Activated naive CD8-positive, alpha-beta T cell treated with anti-CD3 and anti-CD28 coated beads, Interleukin-2, amount 50 U/mL, for 24 hours (primary cell): ENCODE data around the gene RTN4.
A peak's percentile ranks its signal among the peaks of the same experiment; 100 is the strongest.
"Not testable (repeated sequence)": the region's sequence is repeated elsewhere in the genome, so short reads cannot be mapped to it uniquely, and the experiment has no call there.

Experiments used
- ATAC-seq: fragments of 150-1000 bp; cut with Tn5 transposase; one replicate; pipeline ENCODE4 v1.10.0; 2021
- DNase-seq: peaks from one replicate; pipeline ENCODE4 v3.0.0; 2021
- H3K27ac Mint-ChIP-seq: one replicate; pipeline ENCODE4 v1.8.0; 2021; ENCODE audit warnings: mild to moderate bottlenecking, mixed read lengths
- H3K27me3 Mint-ChIP-seq: one replicate; pipeline ENCODE4 v1.8.0; 2021; ENCODE audit warnings: mixed read lengths
- H3K36me3 Mint-ChIP-seq: one replicate; pipeline ENCODE4 v1.8.0; 2021; ENCODE audit warnings: low read depth, mixed read lengths
- H3K4me1 Mint-ChIP-seq: one replicate; pipeline ENCODE4 v1.8.0; 2021; ENCODE audit warnings: mixed read lengths
- H3K4me3 Mint-ChIP-seq: one replicate; pipeline ENCODE4 v1.8.0; 2021; ENCODE audit warnings: mild to moderate bottlenecking, moderate library complexity, mixed read lengths
- H3K9me3 Mint-ChIP-seq: one replicate; pipeline ENCODE4 v1.8.0; 2021; ENCODE audit warnings: mixed read lengths

RTN4 gene

DNA sequence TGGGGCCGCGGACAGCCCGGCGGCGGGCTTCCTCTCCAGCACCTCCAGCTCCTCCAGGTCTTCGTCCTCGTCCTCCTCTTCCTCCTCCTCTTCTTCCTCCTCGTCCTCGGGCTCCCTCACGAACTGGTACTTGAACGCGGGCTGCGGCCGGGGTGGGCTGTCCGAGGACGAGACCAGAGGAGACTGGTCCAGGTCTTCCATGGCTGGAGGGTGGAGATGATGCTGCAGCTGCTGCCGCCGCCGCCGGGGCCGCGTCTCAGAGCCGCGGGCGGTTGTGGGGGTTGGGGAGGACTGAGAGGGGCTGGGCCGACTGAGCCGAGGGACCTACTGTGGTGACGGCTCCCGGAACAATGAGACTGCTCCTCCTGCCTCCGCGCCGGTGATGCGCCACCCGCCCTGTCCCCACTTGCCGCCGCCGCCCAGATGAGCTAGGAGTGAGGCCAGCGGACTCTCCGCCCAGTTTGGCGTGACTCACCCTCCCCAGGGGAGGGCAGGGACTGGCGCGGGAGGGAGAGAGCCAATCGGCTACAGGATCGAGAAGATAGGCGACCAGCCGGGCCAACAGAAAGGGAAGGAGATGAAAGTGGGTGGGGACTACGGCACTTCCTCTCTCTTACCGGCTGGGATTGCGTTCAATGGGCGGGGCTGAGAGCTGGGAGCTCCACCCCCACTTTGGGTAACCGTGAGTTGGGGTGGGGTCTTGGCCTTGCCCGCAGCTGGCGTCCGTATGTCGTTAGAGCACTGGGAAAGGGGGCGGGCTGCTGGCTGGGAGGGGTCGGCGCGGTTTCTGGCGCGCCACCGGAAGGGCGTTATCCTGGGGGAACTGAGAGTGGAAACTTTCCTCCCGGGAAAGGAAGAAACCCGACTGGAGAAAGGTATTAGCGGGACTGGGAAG, at the start of gene RTN4:
Gene RTN4 (minus strand): TSS at position 352 of the 895 bp plus-strand sequence. CDS start 151 bp downstream, at position 201.
- no peaks in the 10 kb centered on the region for H3K9me3 Mint-ChIP-seq
- peak within 1 kb of the TSS; percentile 98 for H3K27ac Mint-ChIP-seq
- H3K4me1 Mint-ChIP-seq, result peaks cover 69% of the 10 kb centered on the region
- DNase-seq (peak; percentile 97), ATAC-seq (peak; percentile 92)
- H3K36me3 Mint-ChIP-seq, result peaks cover 8% of the 10 kb centered on the region
- no peaks in the 10 kb centered on the region for H3K27me3 Mint-ChIP-seq
- H3K4me3 Mint-ChIP-seq, result peak within 1 kb of the TSS; percentile 99

GRCh38 chr2:55099493-55099877, 49.2 kb upstream of the RTN4 start:
- no peak for DNase-seq
- H3K36me3 Mint-ChIP-seq, result no peaks in the 10 kb centered on the region
- no peak for ATAC-seq
- no peaks in the 10 kb centered on the region for H3K27me3 Mint-ChIP-seq
- no peak overlapping the region for H3K4me3 Mint-ChIP-seq
- peaks cover 13% of the 10 kb centered on the region for H3K4me1 Mint-ChIP-seq
- peak overlapping the region; percentile 60 for H3K27ac Mint-ChIP-seq
- no peaks in the 10 kb centered on the region for H3K9me3 Mint-ChIP-seq

GRCh38 chr2:55097461-55098410, 47.5 kb upstream of the RTN4 start:
- Mint-ChIP-seq H3K27me3 (no peaks in the 10 kb centered on the region), H3K4me1 (peaks cover 14% of the 10 kb centered on the region), H3K27ac (no peak overlapping the region), H3K9me3 (no peaks in the 10 kb centered on the region), H3K36me3 (no peaks in the 10 kb centered on the region), H3K4me3 (no peak overlapping the region)
- no peak for DNase-seq
- ATAC-seq, result no peak

- no peak overlapping the region for H3K27ac Mint-ChIP-seq
- DNase-seq (no peak), ATAC-seq (no peak)
- no peaks in the 10 kb centered on the region for H3K27me3 Mint-ChIP-seq
- no peaks in the 10 kb centered on the region for H3K9me3 Mint-ChIP-seq
- no peak overlapping the region for H3K4me3 Mint-ChIP-seq
- H3K36me3 Mint-ChIP-seq, result no peaks in the 10 kb centered on the region
- peaks cover 14% of the 10 kb centered on the region for H3K4me1 Mint-ChIP-seq
Measured at GRCh38 chr2:55097082-55097460, 46.8 kb upstream of the RTN4 start.

DNA sequence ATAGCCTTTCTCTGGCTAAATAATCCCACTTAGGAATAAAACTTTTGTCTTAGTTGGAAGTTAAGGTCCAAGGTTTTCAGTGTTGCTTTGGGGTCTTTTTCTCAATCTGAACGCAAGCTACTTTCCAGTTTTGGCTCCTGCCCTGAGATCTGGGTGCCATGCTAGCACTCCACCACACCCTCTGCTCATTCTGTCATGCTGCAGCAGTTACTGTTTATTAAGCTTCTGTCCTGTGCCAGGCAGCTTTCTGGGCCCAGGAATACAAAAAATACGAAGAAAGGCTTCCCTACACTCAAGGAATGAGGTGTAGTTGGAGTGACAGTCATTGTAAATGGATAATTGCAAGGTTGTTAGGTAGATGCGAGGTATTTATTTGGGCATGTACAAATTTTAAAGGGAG, 46.3 kb upstream of the RTN4 start:
- H3K9me3 Mint-ChIP-seq, result no peaks in the 10 kb centered on the region
- no peaks in the 10 kb centered on the region for H3K27me3 Mint-ChIP-seq
- no peak for ATAC-seq
- H3K4me3 Mint-ChIP-seq, result no peak overlapping the region
- DNase-seq, result no peak
- peaks cover 14% of the 10 kb centered on the region for H3K4me1 Mint-ChIP-seq
- H3K27ac Mint-ChIP-seq, result no peak overlapping the region
- no peaks in the 10 kb centered on the region for H3K36me3 Mint-ChIP-seq

GRCh38 chr2:55093381-55093780, 43.1 kb upstream of the RTN4 start:
- Mint-ChIP-seq H3K27ac (no peak overlapping the region), H3K4me1 (peaks cover 2% of the 10 kb centered on the region), H3K36me3 (no peaks in the 10 kb centered on the region), H3K4me3 (no peak overlapping the region), H3K27me3 (no peaks in the 10 kb centered on the region), H3K9me3 (no peaks in the 10 kb centered on the region)
- DNase-seq (no peak), ATAC-seq (no peak)

DNA sequence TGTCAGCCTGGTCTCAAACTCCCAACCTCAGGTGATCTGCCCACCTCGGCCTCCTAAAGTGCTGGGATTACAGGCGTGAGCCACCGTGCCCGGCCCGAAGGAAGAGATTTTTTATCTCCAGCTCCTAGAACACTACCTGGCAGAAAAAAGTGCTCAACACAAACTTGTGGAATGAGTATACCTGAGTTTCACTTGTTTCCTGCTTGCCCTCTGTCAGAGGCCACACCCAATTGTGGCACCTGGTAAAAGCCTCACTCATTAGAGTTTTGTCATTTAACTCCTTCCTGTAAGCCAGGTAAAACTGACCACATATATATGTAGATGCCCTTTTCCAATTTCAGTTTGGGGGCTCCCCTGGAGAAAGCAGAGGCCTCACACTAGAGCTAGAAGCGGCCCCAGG, 42.2 kb upstream of the RTN4 start:
- no peaks in the 10 kb centered on the region for H3K36me3 Mint-ChIP-seq
- no peak overlapping the region for H3K27ac Mint-ChIP-seq
- no peak overlapping the region for H3K4me3 Mint-ChIP-seq
- H3K27me3 Mint-ChIP-seq, result no peaks in the 10 kb centered on the region
- ATAC-seq (no peak), DNase-seq (no peak)
- H3K9me3 Mint-ChIP-seq, result no peaks in the 10 kb centered on the region
- H3K4me1 Mint-ChIP-seq, result peaks cover 2% of the 10 kb centered on the region

DNA sequence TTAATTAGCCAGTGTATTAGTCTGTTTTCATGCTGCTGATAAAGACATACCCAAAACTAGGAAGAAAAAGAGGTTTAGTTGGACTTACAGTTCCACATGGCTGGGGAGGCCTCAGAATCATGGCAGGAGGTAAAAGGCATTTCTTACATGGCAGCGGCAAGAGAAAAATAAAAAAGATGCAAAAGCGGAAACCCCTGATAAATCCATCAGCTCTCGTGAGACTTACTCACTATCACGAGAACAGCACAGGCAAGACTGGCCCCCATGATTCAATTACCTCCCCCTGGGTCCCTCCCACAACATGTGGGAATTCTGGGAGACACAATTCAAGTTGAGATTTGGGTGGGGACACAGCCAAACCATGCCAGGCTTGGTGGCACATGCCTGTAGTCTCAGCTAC, 41.4 kb upstream of the RTN4 start:
- H3K27ac Mint-ChIP-seq, ATAC-seq, DNase-seq, H3K36me3 Mint-ChIP-seq, H3K4me1 Mint-ChIP-seq, H3K4me3 Mint-ChIP-seq, H3K27me3 Mint-ChIP-seq, H3K9me3 Mint-ChIP-seq: not testable (repeated sequence)

DNA sequence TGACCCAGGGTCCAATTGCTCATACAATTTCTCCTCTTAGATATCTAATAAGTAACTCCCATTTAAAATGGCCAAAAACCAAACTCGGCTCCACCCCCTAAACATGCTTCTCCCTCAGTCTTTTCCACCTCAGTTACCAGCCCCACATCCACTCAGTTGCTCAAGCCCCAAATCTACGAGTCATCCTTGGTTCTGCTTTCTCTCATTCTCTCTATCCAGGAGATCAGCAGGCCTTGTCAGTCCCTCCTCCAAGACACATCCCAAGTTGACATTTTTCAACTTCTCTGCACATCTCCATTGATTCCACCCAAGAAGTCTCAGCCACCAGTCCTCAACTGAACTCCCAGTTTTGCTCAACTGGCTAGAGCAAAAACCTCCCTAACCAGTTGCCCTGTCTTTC, 40.5 kb upstream of the RTN4 start:
- no peaks in the 10 kb centered on the region for H3K9me3 Mint-ChIP-seq
- ATAC-seq (no peak), DNase-seq (no peak)
- H3K4me3 Mint-ChIP-seq, result no peak overlapping the region
- H3K4me1 Mint-ChIP-seq, result peaks cover 2% of the 10 kb centered on the region
- H3K27me3 Mint-ChIP-seq, result no peaks in the 10 kb centered on the region
- H3K27ac Mint-ChIP-seq, result no peak overlapping the region
- no peaks in the 10 kb centered on the region for H3K36me3 Mint-ChIP-seq

DNA sequence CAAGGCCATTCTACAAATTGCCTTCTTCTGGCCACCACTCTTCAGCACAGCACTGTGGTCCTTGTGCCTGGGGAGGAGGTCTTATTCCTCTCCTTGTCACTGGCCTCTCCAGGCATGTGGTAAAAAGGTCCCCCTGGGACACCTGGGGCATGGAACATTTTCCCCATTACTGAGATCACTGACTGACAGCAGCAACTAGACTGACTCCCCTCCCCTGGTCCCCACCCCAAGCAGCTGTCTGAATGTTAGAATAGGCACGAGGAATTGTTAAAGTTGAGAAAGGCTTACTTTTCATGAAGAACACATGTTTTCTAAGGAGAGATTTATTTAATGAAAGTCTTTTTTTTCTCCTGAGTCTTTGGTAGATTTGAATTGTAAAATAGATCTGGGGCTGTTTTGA, 39.5 kb upstream of the RTN4 start:
- ATAC-seq (no peak), DNase-seq (no peak)
- H3K27me3 Mint-ChIP-seq, result no peaks in the 10 kb centered on the region
- H3K36me3 Mint-ChIP-seq, result no peaks in the 10 kb centered on the region
- H3K27ac Mint-ChIP-seq, result no peak overlapping the region
- peaks cover 2% of the 10 kb centered on the region for H3K4me1 Mint-ChIP-seq
- H3K9me3 Mint-ChIP-seq, result no peaks in the 10 kb centered on the region
- H3K4me3 Mint-ChIP-seq, result no peak overlapping the region

GRCh38 chr2:55088400-55088799, 38.1 kb upstream of the RTN4 start:
- DNase-seq (no peak), ATAC-seq (no peak)
- no peak overlapping the region for H3K27ac Mint-ChIP-seq
- H3K27me3 Mint-ChIP-seq, result no peaks in the 10 kb centered on the region
- no peaks in the 10 kb centered on the region for H3K36me3 Mint-ChIP-seq
- H3K4me3 Mint-ChIP-seq, result no peak overlapping the region
- peaks cover 2% of the 10 kb centered on the region for H3K4me1 Mint-ChIP-seq
- H3K9me3 Mint-ChIP-seq, result no peaks in the 10 kb centered on the region

DNA sequence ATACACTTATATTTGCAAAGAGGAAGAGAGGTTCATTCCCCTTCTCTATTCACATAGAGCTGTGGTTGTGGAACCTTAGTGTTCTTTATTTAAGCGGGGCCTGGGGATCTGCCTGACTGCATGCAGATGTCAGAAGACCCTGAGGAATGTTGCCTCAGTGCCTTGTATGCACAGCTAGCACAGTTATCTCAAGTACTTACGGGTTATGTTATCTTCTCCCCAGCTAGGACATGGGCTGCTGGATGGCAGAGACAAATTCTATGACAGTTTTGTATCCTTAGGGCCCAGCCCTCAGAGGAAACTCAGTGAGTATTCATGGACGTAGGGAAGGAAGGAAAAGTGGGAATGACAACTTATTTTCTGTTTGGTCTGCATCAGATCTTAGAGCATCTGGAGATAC, 37.7 kb upstream of the RTN4 start:
- no peaks in the 10 kb centered on the region for H3K9me3 Mint-ChIP-seq
- no peaks in the 10 kb centered on the region for H3K36me3 Mint-ChIP-seq
- H3K27me3 Mint-ChIP-seq, result no peaks in the 10 kb centered on the region
- no peak overlapping the region for H3K27ac Mint-ChIP-seq
- H3K4me1 Mint-ChIP-seq, result peaks cover 2% of the 10 kb centered on the region
- H3K4me3 Mint-ChIP-seq, result no peak overlapping the region
- ATAC-seq, result no peak
- no peak for DNase-seq

- H3K36me3 Mint-ChIP-seq, result no peaks in the 10 kb centered on the region
- H3K27me3 Mint-ChIP-seq, result no peaks in the 10 kb centered on the region
- DNase-seq, result no peak
- H3K9me3 Mint-ChIP-seq, result no peaks in the 10 kb centered on the region
- ATAC-seq, result no peak
- H3K27ac Mint-ChIP-seq, result no peak overlapping the region
- no peak overlapping the region for H3K4me3 Mint-ChIP-seq
- no peaks in the 10 kb centered on the region for H3K4me1 Mint-ChIP-seq
Measured at GRCh38 chr2:55087501-55087900, 37.2 kb upstream of the RTN4 start.

DNA sequence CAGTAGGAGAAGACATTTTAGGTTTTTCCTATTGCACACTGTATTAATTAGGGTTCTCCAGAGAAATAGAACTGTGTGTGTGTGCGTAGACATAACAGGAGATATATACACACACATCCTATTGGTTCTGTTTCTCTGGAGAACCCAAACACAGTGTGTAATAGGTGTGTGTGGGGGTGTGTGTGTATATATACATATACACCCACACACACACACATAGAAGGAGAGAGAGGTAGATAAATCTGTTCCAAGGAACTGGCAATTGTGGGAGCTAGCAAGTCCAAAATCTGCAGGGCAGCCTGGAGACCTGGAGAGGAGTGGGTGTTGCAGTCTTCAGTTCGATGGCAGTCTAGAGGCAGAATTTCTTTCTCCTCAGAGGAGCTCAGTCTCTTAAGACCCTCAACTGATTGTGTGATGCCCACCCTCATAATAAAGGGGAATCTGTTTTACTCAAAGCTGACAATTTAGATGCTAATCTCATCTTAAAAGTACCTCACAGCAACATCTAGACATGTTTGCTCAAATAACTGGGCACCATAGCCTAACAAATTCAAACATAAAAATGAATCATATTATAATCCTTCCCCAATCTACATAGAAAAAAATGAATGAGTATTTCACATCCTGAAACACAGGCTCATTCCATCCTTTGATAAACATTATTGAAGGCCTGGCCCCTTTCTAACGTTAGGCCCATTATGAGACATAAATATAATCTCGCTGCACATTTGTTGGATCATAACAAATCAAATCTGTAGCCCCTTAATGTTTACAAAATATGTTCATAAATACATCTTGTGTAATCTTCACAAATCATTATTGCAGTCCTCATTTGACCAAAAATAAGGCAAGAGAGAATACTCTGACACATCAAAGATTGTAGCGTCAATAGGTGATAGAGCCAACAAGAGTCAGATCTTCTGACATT, 35.1 kb upstream of the RTN4 start:
- DNase-seq (no peak), ATAC-seq (no peak)
- Mint-ChIP-seq H3K4me3 (no peak overlapping the region), H3K36me3 (no peaks in the 10 kb centered on the region), H3K27ac (no peak overlapping the region), H3K9me3 (peaks cover 2% of the 10 kb centered on the region), H3K4me1 (no peaks in the 10 kb centered on the region), H3K27me3 (no peaks in the 10 kb centered on the region)
